GOT3 (cell line): ENCODE measurements around the gene SH3TC1.

Experiments used
- DNase-seq: peaks from one replicate; lab custom pipeline; 2025; ENCODE audit warnings: mixed read lengths; lab: John Stamatoyannopoulos, UW

Gene SH3TC1

DNA sequence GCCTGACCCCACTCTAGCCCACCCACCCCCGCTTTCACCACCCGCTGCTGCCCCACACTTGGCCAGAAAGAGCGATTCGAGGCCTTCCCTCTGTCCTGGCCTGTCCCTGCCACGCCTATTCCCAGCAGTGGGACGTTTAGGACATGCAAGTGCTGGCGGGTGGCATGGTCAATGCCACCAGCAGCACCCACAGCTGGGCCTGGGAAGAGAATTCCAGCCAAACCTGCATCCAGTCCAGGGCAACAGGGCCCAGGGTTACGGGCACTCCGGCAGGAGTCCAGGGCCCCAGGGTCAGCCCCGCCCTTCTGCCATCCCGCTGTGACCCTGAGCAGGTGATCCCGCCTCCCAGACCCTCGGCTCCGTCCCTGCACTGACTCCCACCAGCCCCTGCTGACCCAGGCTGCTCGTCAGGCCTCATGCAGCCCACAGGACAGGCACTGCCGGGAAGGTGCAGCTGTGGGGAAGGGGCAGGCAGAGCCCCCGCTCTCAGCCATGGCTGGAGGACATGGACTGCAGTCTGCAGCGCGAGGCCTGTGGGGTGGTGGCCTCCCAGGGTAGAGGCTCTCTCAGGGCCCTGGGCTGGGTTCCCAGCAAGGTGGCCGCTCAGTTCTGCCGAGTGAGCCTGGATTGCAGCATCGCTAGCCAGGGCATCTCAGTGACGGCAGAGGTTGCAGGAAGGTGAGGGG, 63.7 kb downstream of the SH3TC1 start:
- no peak for DNase-seq

DNA sequence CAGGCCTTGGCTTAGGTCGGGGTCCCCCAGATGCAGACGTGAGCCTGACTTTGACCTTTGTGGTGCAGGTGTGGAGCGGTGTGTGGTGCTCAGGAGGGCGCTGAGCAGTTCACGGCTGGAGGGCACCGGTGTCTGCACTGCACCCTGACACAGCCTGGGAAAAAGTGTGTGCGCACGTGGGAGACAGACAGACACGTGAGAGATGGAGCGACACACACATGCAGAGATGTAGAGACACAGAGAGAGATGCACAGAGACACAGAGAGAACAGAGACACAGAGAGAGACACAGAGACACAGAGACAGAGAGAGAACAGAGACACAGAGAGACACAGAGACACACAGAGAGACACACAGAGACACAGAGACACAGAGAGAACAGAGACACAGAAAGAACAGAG, 64.3 kb downstream of the SH3TC1 start:
- DNase-seq = no peak

DNA sequence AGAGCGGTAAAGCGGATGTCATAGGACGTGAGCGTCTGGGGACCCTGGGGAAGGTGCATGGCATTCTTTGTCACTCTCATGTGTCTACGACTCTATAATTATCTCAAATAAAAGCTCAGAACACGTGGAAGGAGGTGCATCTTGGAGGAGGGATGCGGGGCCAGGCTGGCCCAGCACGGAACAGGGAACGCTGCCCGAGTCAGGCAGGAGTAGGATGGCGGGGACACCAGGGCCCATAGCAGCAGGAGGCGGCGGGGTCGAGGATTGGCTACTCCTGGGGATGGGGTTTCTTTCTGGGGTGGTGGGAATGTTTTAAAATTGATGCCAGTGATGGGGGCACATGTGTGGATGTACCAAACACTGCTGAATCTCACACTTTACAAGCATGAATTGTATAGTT, 65.0 kb downstream of the SH3TC1 start:
- no peak for DNase-seq

DNA sequence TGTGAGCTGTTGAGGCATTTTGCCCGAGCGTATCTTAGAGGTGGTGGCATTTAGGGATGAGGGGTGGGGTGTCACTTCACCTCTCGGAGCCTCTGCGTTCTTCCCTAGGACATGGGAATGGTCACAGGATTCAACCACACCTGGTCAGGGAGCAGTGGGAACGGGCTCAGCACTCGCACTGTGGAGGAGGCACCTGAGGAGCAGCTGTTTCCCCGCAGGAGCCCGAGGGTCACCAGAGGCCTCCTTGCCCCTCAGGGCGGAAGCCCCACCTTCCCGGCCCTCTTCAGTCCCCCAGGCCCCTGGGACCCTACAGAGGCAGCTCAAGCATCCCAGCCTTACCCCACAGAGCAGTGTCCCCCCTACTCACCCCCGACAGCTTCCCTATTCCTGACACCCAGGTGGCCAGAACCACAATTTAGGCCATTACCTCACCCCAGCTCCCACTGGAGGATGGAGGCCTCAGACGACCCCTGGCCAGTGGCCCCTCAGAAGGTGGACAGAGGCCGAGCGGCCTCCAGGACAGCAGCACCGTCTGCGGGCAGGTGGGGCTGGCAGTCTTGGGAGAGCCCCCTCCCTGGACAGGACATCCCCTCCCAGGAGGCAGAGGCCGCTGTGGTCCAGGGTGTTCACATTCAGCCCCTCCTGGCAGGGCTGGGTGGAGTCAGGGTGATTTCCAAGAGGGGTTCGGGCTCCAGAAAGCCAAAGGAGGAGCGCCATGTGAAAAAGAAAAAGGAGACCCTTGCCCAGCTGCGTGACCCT, 66.3 kb downstream of the SH3TC1 start:
- no peak for DNase-seq

DNA sequence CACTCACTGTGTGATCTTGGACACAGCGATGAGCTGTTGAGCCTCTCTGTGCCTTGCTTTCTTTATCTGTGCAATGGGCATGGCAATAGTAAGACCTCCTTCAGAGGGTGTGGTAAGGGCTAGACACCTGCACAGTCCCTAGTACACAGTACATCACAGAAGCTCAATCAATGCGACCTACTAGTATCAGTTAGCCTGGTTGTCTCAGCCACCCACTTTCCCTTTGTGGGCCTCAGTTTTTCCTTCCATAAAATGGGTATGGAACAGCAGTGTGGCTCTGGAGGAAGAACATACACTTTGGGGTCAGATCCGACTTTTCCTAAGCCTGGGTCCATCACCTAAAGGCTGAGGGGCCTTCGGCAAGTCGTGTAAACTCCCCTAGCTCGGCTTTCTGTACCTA, 67.0 kb downstream of the SH3TC1 start:
- DNase-seq = no peak

DNA sequence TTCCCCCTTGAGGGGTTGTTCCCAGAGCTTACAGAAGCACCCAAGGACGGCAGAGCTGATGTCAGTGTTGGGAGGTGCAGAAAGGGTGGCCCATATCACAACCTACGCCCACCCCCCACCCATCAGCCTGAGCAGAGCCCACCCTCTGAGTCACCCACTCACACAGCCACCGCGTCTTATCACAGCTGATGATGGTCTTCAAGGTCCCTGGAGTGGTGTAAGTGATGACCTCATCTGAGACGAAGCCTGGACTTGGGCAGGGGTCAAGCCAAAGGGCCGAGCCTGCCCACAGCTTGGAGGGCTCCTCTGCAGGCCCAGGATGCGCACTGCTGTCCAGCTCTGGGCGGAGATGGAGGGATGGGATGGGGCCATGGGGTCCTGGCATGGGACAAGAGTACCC, 67.4 kb downstream of the SH3TC1 start:
- DNase-seq = no peak

DNA sequence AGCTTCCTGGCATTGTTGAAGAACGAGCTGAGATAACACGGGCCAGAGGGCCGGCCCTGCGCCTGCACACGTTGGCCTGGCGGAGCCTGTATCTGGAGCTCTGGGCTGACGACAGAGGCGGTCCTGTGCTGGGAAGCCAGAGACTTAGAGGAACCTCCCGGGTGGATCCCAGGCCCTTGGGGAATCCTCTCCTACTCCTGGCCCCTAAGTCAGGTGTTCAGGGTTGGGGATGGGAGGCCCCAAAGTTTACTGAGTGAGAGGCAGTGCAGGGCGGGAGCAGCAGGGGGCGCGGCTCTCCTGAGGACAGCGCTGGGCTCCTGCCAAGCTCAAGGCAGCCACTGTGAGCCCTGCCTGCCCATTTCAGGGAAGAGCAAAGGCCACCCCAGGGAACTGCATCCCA, 68.0 kb downstream of the SH3TC1 start:
- no peak for DNase-seq

DNA sequence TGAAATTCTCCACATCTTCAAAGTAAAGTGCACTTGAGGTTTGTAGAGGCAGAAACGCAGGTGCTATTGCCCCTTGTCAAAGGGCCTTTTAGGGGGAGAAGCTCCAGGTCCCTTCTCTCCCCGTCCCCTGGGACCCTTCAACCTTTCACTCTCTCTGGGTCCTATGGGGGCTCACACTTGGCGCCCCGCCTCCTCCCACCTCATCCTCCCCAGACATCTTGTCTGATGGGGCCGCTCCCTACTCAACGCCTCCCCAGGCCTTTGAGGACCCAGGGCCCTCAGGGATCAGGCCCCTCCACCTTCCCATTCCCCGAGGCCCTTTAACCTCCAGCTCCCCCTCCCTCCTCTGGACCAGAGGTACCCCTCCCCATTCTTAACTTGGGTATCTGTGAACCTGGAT, 69.1 kb downstream of the SH3TC1 start:
- DNase-seq = no peak

DNA sequence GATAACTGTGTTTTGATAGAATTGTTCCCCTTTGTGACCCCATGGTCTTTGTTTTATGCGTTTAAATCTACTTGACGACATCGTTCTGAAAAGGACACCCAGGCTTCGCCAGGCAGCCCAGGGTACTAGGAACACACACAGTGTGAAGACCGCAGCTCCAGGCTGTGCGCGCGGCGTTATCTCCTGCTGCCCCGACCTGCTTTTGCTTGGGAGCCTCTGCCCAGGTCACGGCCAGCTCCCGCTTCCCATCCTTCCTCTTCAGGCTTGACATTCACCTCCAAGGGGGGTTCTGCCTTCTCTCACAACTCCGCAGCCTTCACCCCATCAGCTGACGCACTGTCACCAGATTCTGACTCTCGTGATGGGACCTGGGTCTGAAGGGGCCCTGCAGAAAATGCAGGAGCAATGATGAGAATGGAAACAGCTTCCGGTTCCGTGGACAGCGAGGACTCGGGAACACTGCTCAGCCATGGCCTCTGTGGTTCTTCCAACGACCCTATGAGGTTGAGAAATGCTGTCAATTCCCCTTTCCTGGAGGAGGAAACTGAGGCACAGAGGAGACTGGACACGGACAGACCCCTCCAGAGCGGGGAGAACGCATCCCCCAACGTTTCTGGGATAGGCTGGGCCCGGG, 69.9 kb downstream of the SH3TC1 start:
- DNase-seq = no peak

DNA sequence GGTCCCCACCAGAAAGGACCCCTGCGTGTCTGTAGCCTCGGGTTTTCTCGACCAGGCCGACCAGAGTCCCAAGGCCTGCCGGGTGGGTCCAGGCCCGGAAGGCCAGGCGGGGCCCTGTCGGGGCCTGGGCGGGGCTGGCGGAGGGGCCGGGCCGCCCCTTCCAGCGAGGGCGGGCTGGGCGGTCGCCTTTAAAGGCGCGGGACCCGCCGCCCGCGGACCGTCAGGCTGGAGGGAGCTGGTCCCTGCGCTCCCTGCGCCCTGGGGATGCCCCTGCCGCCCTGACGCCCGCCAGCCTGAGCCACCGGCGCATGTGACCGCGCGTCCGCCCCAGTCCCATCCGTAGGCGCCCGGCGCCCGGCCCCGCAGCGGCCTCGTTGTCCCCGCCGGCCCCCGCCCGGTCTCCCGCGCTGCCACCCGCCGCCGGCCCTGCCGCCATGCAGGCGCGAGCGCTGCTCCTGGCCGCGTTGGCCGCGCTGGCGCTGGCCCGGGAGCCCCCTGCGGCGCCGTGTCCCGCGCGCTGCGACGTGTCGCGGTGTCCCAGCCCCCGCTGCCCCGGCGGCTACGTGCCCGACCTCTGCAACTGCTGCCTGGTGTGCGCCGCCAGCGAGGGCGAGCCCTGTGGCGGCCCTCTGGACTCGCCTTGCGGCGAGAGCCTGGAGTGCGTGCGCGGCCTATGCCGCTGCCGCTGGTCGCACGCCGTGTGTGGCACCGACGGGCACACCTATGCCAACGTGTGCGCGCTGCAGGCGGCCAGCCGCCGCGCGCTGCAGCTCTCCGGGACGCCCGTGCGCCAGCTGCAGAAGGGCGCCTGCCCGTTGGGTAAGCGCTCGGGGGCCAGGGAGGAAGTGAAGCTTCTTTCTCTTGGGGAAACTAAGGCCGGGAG, 70.7 kb downstream of the SH3TC1 start, which contains the start of gene HTRA3:
Gene HTRA3, plus strand, starts transcription at position 220 of the 883 bp plus-strand sequence. Its CDS starts 215 bp downstream, at position 435.
- DNase-seq = peak; percentile 26

DNA sequence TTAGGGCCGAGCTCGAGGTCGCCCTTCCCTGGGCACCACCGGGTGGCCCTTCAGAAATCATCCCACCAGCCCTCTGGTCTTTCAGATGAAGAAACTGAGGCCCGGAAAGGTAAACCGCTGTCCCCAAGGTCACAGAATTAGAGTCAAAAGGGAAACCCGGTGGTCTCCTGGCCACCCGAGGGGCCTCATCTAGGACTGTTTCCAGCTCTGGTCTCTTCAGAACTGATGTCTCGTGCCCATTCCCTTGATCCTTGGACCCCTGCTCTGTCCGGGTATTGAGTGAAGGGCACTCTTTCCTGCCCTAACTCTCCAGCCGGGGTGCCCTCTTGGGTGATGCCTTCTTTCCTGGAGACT, 71.3 kb downstream of the SH3TC1 start:
- no peak for DNase-seq

DNA sequence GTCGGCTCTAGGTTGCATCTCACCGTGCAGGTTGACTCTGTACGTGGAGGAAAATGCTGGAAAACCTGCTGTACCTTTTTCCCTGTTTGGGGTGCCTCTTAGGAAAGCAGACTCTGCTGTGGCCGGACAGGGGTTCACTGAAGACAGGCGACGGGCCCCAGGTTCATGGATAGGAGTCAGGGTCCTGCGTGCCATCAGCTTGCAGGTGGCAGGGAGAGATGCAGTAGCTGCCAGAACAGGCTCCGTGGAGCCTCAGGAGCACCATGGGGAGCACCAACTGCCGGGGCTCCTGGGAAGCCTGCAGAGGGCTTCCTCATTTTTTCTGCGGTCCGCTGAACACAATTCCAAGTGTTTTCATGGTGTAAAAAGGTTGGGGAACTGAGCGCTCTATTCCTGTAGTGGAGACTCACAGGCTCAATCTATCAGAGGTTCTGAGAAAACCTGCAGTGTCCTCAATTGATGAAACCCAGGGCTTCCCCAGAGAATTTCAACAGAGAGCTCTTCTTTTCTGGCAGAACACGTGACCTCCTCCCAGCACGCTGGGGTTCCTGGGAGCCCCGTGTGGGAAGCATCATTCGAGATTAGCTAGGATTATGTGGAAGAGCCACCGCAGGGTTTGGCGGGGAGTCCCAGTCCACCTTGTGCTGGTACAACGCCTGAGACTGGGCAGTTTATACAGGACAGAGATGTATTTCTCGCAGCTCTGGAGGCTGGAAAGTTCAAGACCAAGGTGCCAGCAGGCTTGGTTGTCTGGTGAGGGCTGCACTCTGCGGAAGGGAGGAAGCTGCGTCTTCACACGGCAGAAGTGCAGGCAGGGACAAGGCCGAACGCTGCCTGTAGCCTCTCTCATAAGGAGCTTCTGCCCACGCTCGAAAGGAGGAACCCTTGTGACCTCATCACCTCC, 72.1 kb downstream of the SH3TC1 start:
- DNase-seq = no peak

DNA sequence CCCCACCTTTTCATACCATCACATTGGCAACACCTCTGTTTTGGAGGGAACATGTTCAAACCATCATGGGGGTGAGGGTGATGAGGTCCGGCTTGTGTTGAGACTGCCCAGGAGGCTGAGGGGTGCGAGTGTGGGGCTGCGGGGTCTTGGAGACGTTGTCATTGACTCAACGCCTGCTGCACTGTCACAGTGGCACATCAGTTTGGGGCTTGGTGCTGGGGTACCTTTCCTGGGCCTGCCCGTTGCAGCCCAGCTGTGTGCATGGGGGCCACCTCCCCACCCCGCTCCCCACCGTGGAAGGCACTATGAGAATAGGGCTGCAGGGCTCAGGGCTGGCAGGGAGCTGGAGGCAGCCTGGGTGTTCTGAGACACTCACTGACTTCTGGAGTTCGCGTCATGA, 72.7 kb downstream of the SH3TC1 start:
- no peak for DNase-seq

DNA sequence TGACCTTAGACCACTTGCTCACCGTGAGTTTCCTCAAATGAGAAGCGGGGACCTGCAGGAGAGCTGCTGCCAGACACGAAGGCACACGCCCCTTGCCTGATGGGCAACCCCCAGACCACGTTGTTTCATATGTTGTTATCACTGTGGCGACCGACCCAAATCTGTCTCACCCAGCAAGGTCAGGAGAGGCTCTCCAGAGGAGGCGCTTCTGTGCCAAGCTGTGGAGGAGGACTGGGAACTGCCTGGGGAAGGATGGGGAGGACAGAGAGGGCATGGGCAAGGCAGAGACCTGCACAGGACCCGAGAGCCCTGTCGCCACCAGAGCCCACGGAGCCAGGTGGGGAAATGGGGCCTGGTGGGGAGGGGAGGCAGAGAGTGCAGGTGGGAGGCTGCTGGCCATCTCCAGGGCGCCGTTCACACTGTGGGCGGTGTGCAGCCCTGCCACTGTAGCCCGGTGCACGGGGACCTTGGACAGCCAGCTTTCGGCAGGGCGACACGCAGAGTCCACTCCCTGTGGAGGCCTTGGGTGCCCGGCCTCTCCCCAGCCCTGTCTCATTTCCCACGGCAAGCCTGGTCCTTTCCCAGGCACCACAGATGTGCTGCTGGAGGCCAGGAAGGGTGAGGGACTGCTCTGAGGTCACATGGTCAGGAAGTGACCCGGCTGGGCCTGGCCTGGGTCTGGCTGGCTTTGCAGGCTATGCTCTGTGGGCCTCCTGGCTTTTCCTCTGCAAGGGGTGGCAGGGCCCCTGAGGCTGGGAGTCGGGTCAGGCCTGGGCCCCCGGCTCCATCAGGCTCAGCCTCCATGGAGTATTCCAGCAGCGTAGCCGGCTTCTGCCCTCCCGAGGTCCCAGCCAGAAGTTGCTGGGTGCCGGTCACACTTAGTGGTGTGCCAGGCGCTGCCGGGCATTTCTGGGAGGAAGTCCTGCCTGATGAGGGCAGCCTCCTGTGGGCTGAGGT, 73.7 kb downstream of the SH3TC1 start:
- no peak for DNase-seq

DNA sequence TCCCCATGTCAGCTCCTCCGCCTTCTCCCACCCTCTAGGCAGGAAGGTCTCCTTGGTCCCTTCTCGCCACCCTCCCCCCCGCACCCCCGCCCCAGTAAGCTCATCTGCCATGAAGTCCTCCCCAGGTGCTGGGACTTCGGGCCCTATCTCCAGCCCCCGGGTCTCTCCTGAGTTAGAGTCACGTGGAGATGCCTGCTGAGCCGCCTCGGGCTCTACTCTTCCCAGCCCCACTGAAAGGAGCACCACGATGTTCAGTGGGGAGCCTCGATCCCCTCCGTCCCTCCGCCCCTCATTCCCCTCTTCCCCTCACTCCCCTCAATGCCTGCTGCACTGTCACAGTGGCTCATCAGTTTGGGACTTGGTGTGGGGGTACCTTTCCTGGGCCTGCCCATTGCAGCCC, 74.4 kb downstream of the SH3TC1 start:
- no peak for DNase-seq

DNA sequence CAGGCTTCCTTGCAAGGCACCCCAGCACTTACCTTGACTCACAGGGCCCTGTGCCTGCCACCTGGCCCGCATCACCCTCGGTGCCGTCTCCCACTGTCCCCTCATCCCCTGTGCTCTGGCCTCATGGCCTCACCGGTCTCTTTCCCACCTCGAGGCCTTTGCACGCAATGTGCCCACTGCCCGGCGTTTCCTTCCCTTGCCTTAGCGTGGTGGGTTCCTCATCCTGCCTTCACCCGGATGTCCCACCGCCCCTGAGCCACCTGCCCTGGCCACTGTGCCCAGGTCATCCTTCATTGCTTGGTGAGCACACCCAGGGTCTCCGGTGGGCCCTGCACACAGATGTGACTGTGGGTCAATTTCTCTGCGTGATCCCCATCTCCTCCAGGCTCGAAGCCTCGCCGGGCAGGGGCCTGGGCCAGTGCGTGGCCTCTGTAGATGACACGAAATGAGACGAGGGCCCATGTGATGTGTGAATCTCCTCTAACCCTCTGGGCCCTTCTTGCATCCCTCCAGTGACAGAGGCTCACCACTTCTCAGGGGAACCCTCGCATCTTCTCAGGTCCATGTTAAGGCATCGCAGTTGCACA, 75.1 kb downstream of the SH3TC1 start:
- no peak for DNase-seq

DNA sequence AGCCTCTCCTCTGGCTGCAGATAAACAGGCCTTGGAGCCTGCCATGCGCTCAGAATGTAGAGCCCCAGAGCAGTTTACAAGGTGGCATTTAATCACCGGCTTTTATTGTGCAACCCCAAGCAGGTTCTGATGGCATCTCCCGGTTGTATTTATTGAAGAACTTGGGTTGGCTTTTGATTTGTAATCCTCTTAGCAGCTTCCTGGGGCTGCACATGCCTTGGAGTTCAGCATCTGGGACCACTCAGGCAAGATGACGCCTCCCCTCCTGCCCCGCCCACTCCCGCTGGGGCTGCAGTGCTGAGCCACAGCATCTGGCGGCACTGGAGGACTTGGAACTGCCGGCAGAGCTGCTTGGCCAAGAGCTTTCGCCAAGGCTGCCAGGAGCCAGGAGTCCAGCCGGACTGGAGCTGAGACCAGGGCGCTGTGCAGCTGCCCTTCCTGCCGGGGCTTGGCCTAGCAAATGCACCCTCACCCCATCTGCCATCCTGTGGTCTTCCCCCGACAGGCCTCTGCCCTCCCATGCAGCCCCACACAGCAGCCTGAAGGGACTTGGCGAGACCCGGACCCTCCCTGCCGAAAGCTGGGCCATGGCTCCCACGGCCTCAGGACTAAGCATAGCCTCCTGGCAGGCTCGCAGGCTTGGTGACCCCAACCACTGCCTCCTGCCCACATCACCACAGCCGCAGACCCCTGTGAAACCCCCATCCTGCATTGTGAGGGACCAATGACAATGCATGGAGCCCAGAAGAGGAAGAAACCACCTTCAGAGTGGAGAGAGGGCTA, 75.9 kb downstream of the SH3TC1 start:
- peak; percentile 35 for DNase-seq

DNA sequence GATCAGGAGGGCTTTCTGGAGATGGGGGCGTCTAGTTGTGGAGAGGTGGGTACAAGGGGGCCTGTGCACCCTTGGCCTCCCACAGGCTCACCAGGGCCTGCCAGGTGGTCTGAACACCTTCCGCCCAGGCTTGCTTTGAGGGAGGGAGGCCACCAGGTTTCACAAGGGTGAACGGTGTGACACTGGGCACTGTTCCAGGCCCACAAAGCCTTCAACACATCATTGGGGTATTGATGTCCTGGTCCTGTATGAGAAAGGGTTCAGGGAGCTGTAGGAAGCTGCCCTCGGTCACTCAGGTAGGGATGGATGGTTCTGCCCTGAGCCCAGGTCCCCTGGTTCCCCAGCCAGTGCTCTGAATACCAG, 76.4 kb downstream of the SH3TC1 start:
- no peak for DNase-seq
